Mesendoderm (in vitro differentiated cells): ENCODE results near the gene CFAP97D2.

Experiments
- DNase-seq: peaks from one replicate; pipeline ENCODE4 v3.0.0; 2013
- H2AK5ac ChIP-seq: 2 replicates; pipeline ENCODE4 v1.6.1; 2013; ENCODE audit warnings: low read length, inconsistent platforms
- H2BK120ac ChIP-seq: 2 replicates; pipeline ENCODE4 v1.6.1; 2013; ENCODE audit warnings: low read depth, mild to moderate bottlenecking, low read length, moderate library complexity, mixed read lengths
- H2BK15ac ChIP-seq: replicated peaks from 2 replicates; pipeline ENCODE4 v1.6.1; 2013; ENCODE audit warnings: low read depth, mild to moderate bottlenecking, moderate library complexity
- H2BK5ac ChIP-seq: 2 replicates; pipeline ENCODE4 v1.6.1; 2013; ENCODE audit warnings: low read length, inconsistent platforms
- H3K18ac ChIP-seq: 2 replicates; pipeline ENCODE4 v1.6.1; 2013; ENCODE audit warnings: mild to moderate bottlenecking, low read length, mixed read lengths
- H3K23ac ChIP-seq: one replicate; pipeline ENCODE4 v1.6.1; 2013; ENCODE audit warnings: low read length
- H3K27ac ChIP-seq: 2 replicates; pipeline ENCODE4 v1.5.1; 2013; ENCODE audit warnings: low read depth, mild to moderate bottlenecking, inconsistent platforms, low read length, moderate library complexity
- H3K27me3 ChIP-seq: 2 replicates; pipeline ENCODE4 v1.6.1; 2013; ENCODE audit warnings: low read length, control low read depth, mild to moderate bottlenecking, inconsistent platforms; ENCODE audit not compliant: insufficient read depth, poor library complexity
- H3K36me3 ChIP-seq: 2 replicates; pipeline ENCODE4 v1.6.1; 2013; ENCODE audit warnings: low read length, inconsistent platforms; ENCODE audit not compliant: control insufficient read depth, insufficient read depth
- H3K4ac ChIP-seq: one replicate; pipeline ENCODE4 v1.6.1; 2013; ENCODE audit warnings: low read depth, mild to moderate bottlenecking, low read length, moderate library complexity
- H3K4me1 ChIP-seq: 2 replicates; pipeline ENCODE4 v1.6.1; 2013; ENCODE audit warnings: low read depth, low read length, inconsistent platforms; ENCODE audit not compliant: control insufficient read depth
- H3K4me2 ChIP-seq: 2 replicates; pipeline ENCODE4 v1.6.1; 2013; ENCODE audit warnings: low read length
- H3K4me3 ChIP-seq: 2 replicates; pipeline ENCODE4 v1.5.1; 2013; ENCODE audit warnings: mild to moderate bottlenecking, low read length
- H3K56ac ChIP-seq: one replicate; pipeline ENCODE4 v1.6.1; 2013; ENCODE audit warnings: low read length
- H3K79me1 ChIP-seq: 2 replicates; pipeline ENCODE4 v1.6.1; 2013; ENCODE audit warnings: low read length, inconsistent platforms
- H3K79me2 ChIP-seq: 2 replicates; pipeline ENCODE4 v1.6.1; 2013; ENCODE audit warnings: mild to moderate bottlenecking, low read length; ENCODE audit not compliant: control insufficient read depth, insufficient read depth
- H3K9ac ChIP-seq: 2 replicates; pipeline ENCODE4 v1.6.1; 2013; ENCODE audit warnings: low read length, inconsistent platforms
- H4K5ac ChIP-seq: one replicate; pipeline ENCODE4 v1.6.1; 2013; ENCODE audit warnings: low read length
- H4K8ac ChIP-seq: one replicate; pipeline ENCODE4 v1.6.1; 2013; ENCODE audit warnings: low read depth, mild to moderate bottlenecking, control low read depth, low read length, moderate library complexity
- WGBS: extraction: QIAGEN DNeasy Blood & Tissue Kit; methylation state at CpG from one replicate; pipeline ENCODE4 v1.1.7; 2013; ENCODE audit warnings: low lambda C conversion rate, missing lambda C conversion rate; ENCODE audit not compliant: insufficient coverage; ENCODE audit errors: extremely low coverage; 5-methylcytosine and 5-hydroxymethylcytosine counted together

Gene CFAP97D2

DNA sequence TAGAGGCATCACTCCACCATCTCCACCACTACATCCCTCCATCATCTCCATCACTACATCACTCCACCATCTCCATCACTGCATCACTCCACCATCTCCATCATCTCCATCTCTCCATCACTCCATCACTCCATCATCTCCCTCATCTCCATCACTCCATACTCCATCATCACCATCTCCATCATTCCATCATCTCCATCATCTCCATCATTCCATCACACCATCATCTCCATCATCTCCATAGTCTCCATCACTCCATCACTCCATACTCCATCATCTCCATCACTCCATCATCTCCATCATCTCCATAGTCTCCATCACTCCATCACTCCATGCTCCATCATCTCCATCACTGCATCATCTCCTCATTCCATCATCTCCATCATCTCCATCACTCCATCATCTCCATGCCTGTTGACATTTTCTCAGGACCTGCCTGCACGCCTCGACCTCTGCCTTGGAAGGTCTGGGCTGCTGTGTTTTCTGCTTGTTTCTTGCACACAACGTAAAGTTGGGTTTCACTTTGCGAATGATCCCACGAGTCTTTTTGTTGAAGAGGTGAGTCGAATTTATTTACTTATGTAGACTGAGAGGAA, 25.5 kb upstream of the CFAP97D2 start:
- Histone ChIP-seq H3K27ac (no peak overlapping the region), H3K4me3 (no peak overlapping the region), H2BK5ac (no peak overlapping the region), H3K56ac (no peak overlapping the region), H3K18ac (no peak overlapping the region), H2BK120ac (no peak overlapping the region), H3K4me2 (no peak overlapping the region), H3K79me2 (no peaks in the 10 kb centered on the region), H2AK5ac (no peak overlapping the region), H4K8ac (no peak overlapping the region), H3K4me1 (no peaks in the 10 kb centered on the region), H3K79me1 (no peaks in the 10 kb centered on the region), H3K4ac (no peak overlapping the region), H4K5ac (no peak overlapping the region), H3K9ac (no peak overlapping the region), H3K36me3 (no peaks in the 10 kb centered on the region), H3K27me3 (no peaks in the 10 kb centered on the region), H3K23ac (no peak overlapping the region), H2BK15ac (no peak overlapping the region)
- no peak for DNase-seq
- no CpG with 5 or more reads among the region's 6 CpGs for WGBS

DNA sequence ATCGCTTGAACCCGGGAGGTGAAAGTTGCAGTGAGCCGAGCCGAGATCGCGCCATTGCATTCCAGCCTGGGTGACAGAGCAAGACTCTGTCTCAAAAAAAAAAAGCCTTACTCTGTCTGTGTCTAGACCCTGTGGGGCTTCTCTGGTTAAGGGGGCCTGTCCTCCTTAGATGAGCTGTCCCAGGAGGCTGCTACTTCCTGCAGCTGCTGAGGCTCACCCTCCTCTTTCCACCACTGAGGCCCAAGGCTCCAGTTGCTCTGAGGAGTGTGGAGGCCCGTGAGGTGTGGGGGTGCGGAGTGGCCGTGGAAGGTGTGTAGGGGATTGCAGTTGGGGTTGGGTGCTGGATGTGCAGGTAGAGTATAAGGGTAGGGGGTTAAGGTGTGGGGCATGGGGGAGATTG, 24.6 kb upstream of the CFAP97D2 start:
- H3K4ac ChIP-seq = no peak overlapping the region
- H4K8ac ChIP-seq = no peak overlapping the region
- no peak overlapping the region for H3K27ac ChIP-seq
- H4K5ac ChIP-seq = no peak overlapping the region
- no peak for DNase-seq
- H3K9ac ChIP-seq = no peak overlapping the region
- no peaks in the 10 kb centered on the region for H3K79me2 ChIP-seq
- WGBS = no CpG with 5 or more reads among the region's 9 CpGs
- H3K4me1 ChIP-seq = no peaks in the 10 kb centered on the region
- H3K23ac ChIP-seq = no peak overlapping the region
- H2AK5ac ChIP-seq = no peak overlapping the region
- no peak overlapping the region for H3K56ac ChIP-seq
- no peaks in the 10 kb centered on the region for H3K79me1 ChIP-seq
- H3K36me3 ChIP-seq = no peaks in the 10 kb centered on the region
- H3K4me2 ChIP-seq = no peak overlapping the region
- no peak overlapping the region for H2BK120ac ChIP-seq
- H3K18ac ChIP-seq = no peak overlapping the region
- no peaks in the 10 kb centered on the region for H3K27me3 ChIP-seq
- H3K4me3 ChIP-seq = no peak overlapping the region
- no peak overlapping the region for H2BK15ac ChIP-seq
- H2BK5ac ChIP-seq = no peak overlapping the region

DNA sequence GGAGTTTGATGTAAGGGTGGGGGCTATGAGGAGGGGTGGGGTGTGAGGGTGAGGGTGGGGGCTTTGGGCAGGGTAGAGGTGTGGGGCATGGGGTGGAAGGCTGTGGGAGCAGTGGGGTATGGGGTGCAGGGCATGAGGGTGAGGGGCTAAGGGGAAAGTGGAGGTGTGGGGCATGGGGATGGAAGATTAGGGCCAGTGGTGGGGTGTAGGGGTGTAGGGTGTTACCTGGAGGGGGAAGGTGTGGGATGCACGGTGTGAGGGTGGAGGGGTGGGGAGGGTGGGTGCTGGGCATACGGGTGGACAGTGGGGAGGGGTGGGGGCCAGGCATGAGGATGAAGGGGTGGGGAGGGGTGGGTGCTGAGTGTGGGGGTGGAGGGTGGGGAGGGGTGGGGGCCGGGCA, 23.7 kb upstream of the CFAP97D2 start:
- H2BK15ac ChIP-seq = no peak overlapping the region
- no peak overlapping the region for H3K4me3 ChIP-seq
- H2BK5ac ChIP-seq = no peak overlapping the region
- H3K79me1 ChIP-seq = no peaks in the 10 kb centered on the region
- H3K23ac ChIP-seq = no peak overlapping the region
- no peaks in the 10 kb centered on the region for H3K27me3 ChIP-seq
- H3K18ac ChIP-seq = no peak overlapping the region
- no peaks in the 10 kb centered on the region for H3K36me3 ChIP-seq
- WGBS = no CpG with 5 or more reads among the region's 3 CpGs
- no peak overlapping the region for H4K8ac ChIP-seq
- no peaks in the 10 kb centered on the region for H3K4me1 ChIP-seq
- no peaks in the 10 kb centered on the region for H3K79me2 ChIP-seq
- DNase-seq = no peak
- no peak overlapping the region for H4K5ac ChIP-seq
- no peak overlapping the region for H3K4me2 ChIP-seq
- no peak overlapping the region for H3K27ac ChIP-seq
- H2AK5ac ChIP-seq = no peak overlapping the region
- no peak overlapping the region for H3K9ac ChIP-seq
- no peak overlapping the region for H2BK120ac ChIP-seq
- no peak overlapping the region for H3K56ac ChIP-seq
- no peak overlapping the region for H3K4ac ChIP-seq

DNA sequence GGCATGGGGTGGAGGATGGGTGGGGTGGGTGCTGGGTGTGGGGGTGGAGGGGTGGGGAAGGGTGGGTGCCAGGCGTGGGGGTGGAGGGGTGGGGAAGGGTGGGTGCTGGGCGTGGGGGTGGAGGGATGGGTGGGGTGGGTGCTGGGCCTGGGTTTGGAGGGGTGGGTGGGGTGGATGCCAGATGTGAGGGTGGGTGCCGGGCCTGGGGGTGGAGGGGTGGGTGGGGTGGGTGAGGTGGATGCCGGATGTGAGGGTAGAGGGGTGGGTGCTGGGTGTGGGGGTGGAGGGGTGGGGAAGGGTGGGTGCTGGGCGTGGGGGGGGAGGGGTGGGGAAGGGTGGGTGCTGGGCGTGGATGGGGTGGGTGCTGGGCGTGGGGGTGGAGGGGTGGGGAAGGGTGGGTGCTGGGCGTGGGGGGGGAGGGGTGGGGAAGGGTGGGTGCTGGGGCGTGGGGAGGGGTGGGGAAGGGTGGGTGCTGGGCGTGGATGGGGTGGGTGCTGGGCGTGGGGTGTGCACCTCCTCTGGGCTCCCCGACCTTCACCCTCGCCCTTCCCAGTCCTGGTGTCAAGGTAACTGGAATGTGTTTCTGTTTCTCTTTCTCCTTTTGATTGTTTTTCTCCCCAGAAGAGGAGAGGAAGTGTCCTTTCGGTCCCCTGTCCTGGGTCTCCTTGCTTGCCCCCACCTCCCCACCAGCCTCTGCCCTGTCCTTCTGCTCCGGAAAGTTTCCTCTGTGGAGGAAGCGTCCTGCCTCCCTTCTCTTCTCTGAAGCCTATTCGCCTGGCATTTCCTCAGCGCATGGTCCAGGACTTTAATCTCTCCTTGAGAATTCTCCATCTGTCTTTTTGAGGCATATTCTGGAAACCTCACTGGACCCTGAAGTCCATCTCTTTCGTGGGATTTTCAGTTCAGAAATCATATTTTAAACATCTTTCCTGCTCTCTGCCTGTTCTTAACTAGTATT, 22.9 kb upstream of the CFAP97D2 start:
- H3K27ac ChIP-seq = no peak overlapping the region
- DNase-seq = no peak

DNA sequence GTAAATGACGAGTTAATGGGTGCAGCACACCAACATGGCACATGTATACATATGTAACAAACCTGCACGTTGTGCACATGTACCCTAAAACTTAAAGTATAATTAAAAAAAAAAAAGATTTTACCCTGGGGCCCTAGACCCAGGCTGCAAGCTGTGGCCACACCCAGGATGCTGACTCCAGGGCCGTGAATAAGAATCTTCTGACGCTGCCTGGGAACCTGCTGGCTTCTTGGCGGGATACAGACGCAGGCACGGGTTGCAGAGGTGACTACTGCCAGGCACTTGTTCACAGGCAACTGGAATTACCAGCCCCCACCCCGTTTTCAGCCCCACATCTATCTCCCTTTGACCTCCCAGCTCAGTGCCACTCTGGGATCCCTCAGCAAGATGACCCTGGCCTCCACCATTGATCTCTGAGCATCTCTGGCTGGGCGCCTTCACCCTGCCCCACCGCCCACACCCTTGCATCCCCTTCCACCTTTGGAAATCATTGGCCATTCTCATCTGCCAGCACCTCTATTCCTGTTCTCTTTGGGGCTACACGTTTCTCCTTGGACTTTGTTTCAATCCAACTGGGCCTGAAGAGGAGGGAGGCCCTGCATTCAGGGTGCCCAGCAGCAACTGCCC, 21.1 kb upstream of the CFAP97D2 start:
- Histone ChIP-seq H3K79me2 (no peaks in the 10 kb centered on the region), H2BK120ac (no peak overlapping the region), H2AK5ac (no peak overlapping the region), H3K4me1 (no peaks in the 10 kb centered on the region), H3K9ac (no peak overlapping the region), H3K4me2 (no peak overlapping the region), H4K5ac (no peak overlapping the region), H2BK15ac (no peak overlapping the region), H2BK5ac (no peak overlapping the region), H3K4me3 (no peak overlapping the region), H3K27ac (no peak overlapping the region), H3K27me3 (no peaks in the 10 kb centered on the region), H3K23ac (no peak overlapping the region), H4K8ac (no peak overlapping the region), H3K36me3 (no peaks in the 10 kb centered on the region), H3K79me1 (no peaks in the 10 kb centered on the region), H3K18ac (no peak overlapping the region), H3K4ac (no peak overlapping the region), H3K56ac (no peak overlapping the region)
- no CpG with 5 or more reads among the region's 11 CpGs for WGBS
- no peak for DNase-seq

More for the DNA sequence above, 22.9 kb upstream of the CFAP97D2 start:
- H4K5ac ChIP-seq = no peak overlapping the region
- no peak overlapping the region for H2BK15ac ChIP-seq
- H3K27me3 ChIP-seq = no peaks in the 10 kb centered on the region
- no peak overlapping the region for H4K8ac ChIP-seq
- no peak overlapping the region for H3K18ac ChIP-seq
- H2BK120ac ChIP-seq = no peak overlapping the region
- H3K4ac ChIP-seq = no peak overlapping the region
- H3K4me2 ChIP-seq = no peak overlapping the region
- no peaks in the 10 kb centered on the region for H3K4me1 ChIP-seq
- H2BK5ac ChIP-seq = no peak overlapping the region
- H2AK5ac ChIP-seq = no peak overlapping the region
- no peak overlapping the region for H3K56ac ChIP-seq
- no CpG with 5 or more reads among the region's 19 CpGs for WGBS
- no peaks in the 10 kb centered on the region for H3K79me1 ChIP-seq
- H3K9ac ChIP-seq = no peak overlapping the region
- H3K23ac ChIP-seq = no peak overlapping the region
- H3K4me3 ChIP-seq = no peak overlapping the region
- H3K79me2 ChIP-seq = no peaks in the 10 kb centered on the region
- H3K36me3 ChIP-seq = no peaks in the 10 kb centered on the region
